Adrenal gland (tissue), 12 donors: Measurements from ENCODE around the gene PPM1D. TPM values are rescaled to one million over a fixed set of nuclear protein-coding genes. Genes with fewer than 3 reads are reported as not detected.
"Not testable (repeated sequence)": the region's sequence is repeated elsewhere in the genome, so short reads cannot be mapped to it uniquely, and the experiment has no call there.

ENCODE experiments used
- DNase-seq, 7 donors: peaks; one replicate each; pipeline ENCODE4 v3.0.0-alpha.2; 2019 to 2020
- H3K27ac ChIP-seq, 5 donors: fragments of 200-600 bp; sonication (generic) in 4 of 5; 1 replicate in 3 of 5; 2 replicates in 2 of 5; pipeline versions ENCODE4 v1.5.1 to v1.8.0; 2016 to 2020; ENCODE audit warnings: mild to moderate bottlenecking in 1 of 5
- H3K27me3 ChIP-seq: fragments of 200-600 bp; 2 replicates; pipeline ENCODE4 v1.8.0; 2021
- H3K36me3 ChIP-seq, 2 donors: fragments of 200-600 bp; replicated peaks in 1 of 2; 1 replicate in 1 of 2; 2 replicates in 1 of 2; pipeline versions ENCODE4 v1.5.1 to v1.8.0; 2018 to 2022
- H3K4me1 ChIP-seq, 2 donors: fragments of 200-600 bp; replicated peaks in 1 of 2; 1 replicate in 1 of 2; 2 replicates in 1 of 2; pipeline versions ENCODE4 v1.5.1 to v1.8.0; 2018 to 2021
- H3K4me3 ChIP-seq, 4 donors: fragments of 200-600 bp; sonication (generic) in 3 of 4; one replicate each; pipeline ENCODE4 v1.5.1; 2016 to 2018
- H3K9me3 ChIP-seq, 3 donors: fragments of 200-600 bp; sonication (generic) in 1 of 3; replicated peaks in 1 of 3; 1 replicate in 2 of 3; 2 replicates in 1 of 3; pipeline versions ENCODE4 v1.5.1 to v1.8.0; 2016 to 2021
- CTCF ChIP-seq, 6 experiments: fragments of 450-650 bp in 4 of 6; fragments of 200-600 bp in 2 of 6; sonication (generic) in 1 of 6; IDR thresholded peaks; 1 replicate in 5 of 6; 2 replicates in 1 of 6; pipeline versions ENCODE4 v1.5.1 to v1.8.0; 2016 to 2021; ENCODE audit warnings: antibody characterized with exemption in 6 of 6, mild to moderate bottlenecking in 2 of 6, moderate library complexity in 1 of 6
- POLR2A ChIP-seq, 2 donors: fragments of 450-650 bp; IDR thresholded peaks; one replicate each; pipeline ENCODE4 v1.6.1; 2017; ENCODE audit warnings: antibody characterized with exemption in 2 of 2, mild to moderate bottlenecking in 2 of 2, moderate library complexity in 1 of 2
- WGBS, 4 donors: extraction: QIAGEN DNeasy Blood & Tissue Kit in 2 of 4; methylation state at CpG; one replicate each; pipeline versions ENCODE4 v1.1.5 to v1.1.7; 2013 to 2017; 5-methylcytosine and 5-hydroxymethylcytosine counted together
- intact Hi-C, 2 donors: fragments of 100-400 bp; cut with DNase I; formaldehyde crosslinking; loops; one replicate each; pipeline versions ENCODE4 v1.14.1 to v1.15.0; 2022 to 2023
- polyA plus RNA-seq, 3 donors: library from polyadenylated mRNA; stranded (reverse); fragments of 200-250 nt in 2 of 3; fragments of 350-450 nt in 1 of 3; fragmentation: Illumina TruSeq in 1 of 3; extraction: RNeasy Lipid Tissue Mini Kit (QIAGEN cat#74804) in 1 of 3; gene quantifications; one replicate each; pipeline ENCODE4 v1.2.3, GENCODE V29; 2013 to 2014
- total RNA-seq, 9 donors: library from RNA; depleted of rRNA in 4 of 9; stranded (reverse); fragments of >200 nt in 4 of 9; fragments of 120-200 nt in 1 of 9; fragmentation: NEBNext Ultra II Directional in 1 of 9; extraction: Animal tissue kit (Norgen Biotek cat#: 25700) in 1 of 9; gene quantifications; one replicate each; pipeline versions ENCODE4 v1.1.0 to v1.2.4, GENCODE V29; 2013 to 2023
- donor health status: healthy with polysubstance abuse.
- donor health status: Bipolar disorder and iron deficiency.
- donor health status: DM: yes; HTN: yes; CAD: no.
- donor health status: DM: no; HTN: no; CAD: no.
- donor health status: DM: no; HTN: no; CAD: no.
- donor health status: DM: yes; HTN: yes; CAD: no.

PPM1D gene
- total and polyA plus RNA-seq, 12 donors = 3.4 to 16.3 (median 8.8) TPM

GRCh38 chr17:60659156-60659555, 59.2 kb downstream of the PPM1D start:
- no peak overlapping the region for H3K27ac ChIP-seq
- H3K27me3 ChIP-seq = no peaks in the 10 kb centered on the region
- H3K4me3 ChIP-seq = no peak overlapping the region
- no peaks in the 10 kb centered on the region for H3K4me1 ChIP-seq
- peaks cover 0 to 12% of the 10 kb centered on the region in 2 donors for H3K36me3 ChIP-seq
- H3K9me3 ChIP-seq = no peaks in the 10 kb centered on the region
- WGBS, 4 donors = 66 to 79% (median 77%) methylated on average over 1 of the region's 1 CpG
- no peak for TF ChIP-seq POLR2A (IDR thresholded peaks at IDR 0.05)
- no peak for TF ChIP-seq CTCF (IDR thresholded peaks at IDR 0.05)
- DNase-seq = no peak
- intact Hi-C loops = no loop called here

DNA sequence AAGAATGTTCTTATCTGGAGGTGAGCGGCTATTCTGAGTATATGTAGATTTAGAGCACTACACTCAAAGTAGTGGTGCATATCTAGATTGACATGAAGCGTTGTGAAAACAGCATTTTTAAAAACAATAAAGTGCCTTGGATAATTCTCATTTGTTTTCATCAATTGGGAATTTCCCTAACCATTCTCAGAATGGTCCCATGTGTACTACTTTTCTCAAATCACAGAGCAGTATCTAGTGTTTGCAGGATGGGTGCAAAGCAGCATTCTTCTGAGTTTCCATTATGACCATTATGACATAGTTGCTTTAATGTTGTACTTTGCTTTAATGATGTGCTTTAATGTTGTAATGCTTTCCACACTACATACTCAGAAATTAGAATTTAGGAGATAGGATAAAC, 61.5 kb downstream of the PPM1D start:
- 95 to 100% (median 96%) methylated on average over 2 of the region's 2 CpGs for WGBS, 4 donors
- H3K4me3 ChIP-seq = no peak overlapping the region
- H3K36me3 ChIP-seq = peaks cover 0 to 12% of the 10 kb centered on the region in 2 donors
- no peak overlapping the region for H3K27ac ChIP-seq
- no peaks in the 10 kb centered on the region for H3K4me1 ChIP-seq
- intact Hi-C loops = no loop called here
- no peak for TF ChIP-seq CTCF (IDR thresholded peaks at IDR 0.05)
- no peaks in the 10 kb centered on the region for H3K9me3 ChIP-seq
- H3K27me3 ChIP-seq = no peaks in the 10 kb centered on the region
- no peak for DNase-seq

GRCh38 chr17:60664022-60664421, 64.0 kb downstream of the PPM1D start:
- WGBS, 4 donors = 82 to 83% (median 82%) methylated on average over 1 of the region's 1 CpG
- H3K4me1 ChIP-seq = no peaks in the 10 kb centered on the region
- intact Hi-C loops = no loop called here
- no peaks in the 10 kb centered on the region for H3K27me3 ChIP-seq
- no peak for TF ChIP-seq CTCF (IDR thresholded peaks at IDR 0.05)
- no peak overlapping the region for H3K27ac ChIP-seq
- H3K4me3 ChIP-seq = no peak overlapping the region
- H3K9me3 ChIP-seq = no peaks in the 10 kb centered on the region
- DNase-seq = no peak
- no peaks in the 10 kb centered on the region for H3K36me3 ChIP-seq

GRCh38 chr17:60665602-60666001, 65.6 kb downstream of the PPM1D start:
- no peak for DNase-seq
- 86 to 95% (median 93%) methylated on average over 5 of the region's 5 CpGs for WGBS, 4 donors
- TF ChIP-seq POLR2A (IDR thresholded peaks at IDR 0.05) (no peak), CTCF (IDR thresholded peaks at IDR 0.05) (no peak)

GRCh38 chr17:60668741-60669140, 68.7 kb downstream of the PPM1D start:
- H3K27ac ChIP-seq, H3K27me3 ChIP-seq, H3K9me3 ChIP-seq, H3K4me1 ChIP-seq, intact Hi-C loops, H3K4me3 ChIP-seq, H3K36me3 ChIP-seq, DNase-seq: not testable (repeated sequence)
- 74 to 83% (median 80%) methylated on average over 7 of the region's 7 CpGs for WGBS, 4 donors

More at GRCh38 chr17:60665602-60666001, 65.6 kb downstream of the PPM1D start:
- no peaks in the 10 kb centered on the region for H3K36me3 ChIP-seq
- H3K9me3 ChIP-seq = no peaks in the 10 kb centered on the region
- intact Hi-C loops = no loop called here
- no peaks in the 10 kb centered on the region for H3K27me3 ChIP-seq
- no peak overlapping the region for H3K27ac ChIP-seq
- H3K4me1 ChIP-seq = no peaks in the 10 kb centered on the region
- H3K4me3 ChIP-seq = no peak overlapping the region
